Neural cell (in vitro differentiated cells): ENCODE measurements around the gene RASL11A. TPM values are rescaled to one million over a fixed set of nuclear protein-coding genes. Genes with fewer than 3 reads are reported as not detected.

Experiments used
- H2AFZ ChIP-seq: fragments of 200-600, 300-800 bp; sonication (generic), shearing (Covaris generic); 2 replicates; pipeline ENCODE4 v1.6.0; 2014; ENCODE audit warnings: low read depth, mild to moderate bottlenecking, antibody characterized with exemption, low read length, moderate library complexity
- H3F3A ChIP-seq: fragments of 200-600 bp; shearing (Covaris generic); 2 replicates; pipeline ENCODE4 v1.6.1; 2016; ENCODE audit warnings: mild to moderate bottlenecking, moderate library complexity, mixed read lengths, antibody characterized with exemption, low read length; ENCODE audit not compliant: insufficient read depth, poor library complexity, severe bottlenecking
- H3K27ac ChIP-seq: fragments of 200-600, 300-800 bp; sonication (generic), shearing (Covaris generic); 2 replicates; pipeline ENCODE4 v1.5.1; 2014; ENCODE audit warnings: mild to moderate bottlenecking, low read length, moderate library complexity
- H3K27me3 ChIP-seq: fragments of 300-800, 200-600 bp; sonication (generic), shearing (Covaris generic); 2 replicates; pipeline ENCODE4 v1.6.0; 2014; ENCODE audit warnings: mild to moderate bottlenecking, low read depth, low read length, moderate library complexity; ENCODE audit not compliant: insufficient read depth
- H3K36me3 ChIP-seq: fragments of 300-800, 200-600 bp; sonication (generic), shearing (Covaris generic); 2 replicates; pipeline ENCODE4 v1.5.1; 2014; ENCODE audit warnings: mild to moderate bottlenecking, antibody characterized with exemption, low read length, moderate library complexity; ENCODE audit not compliant: insufficient read depth
- H3K4me2 ChIP-seq: fragments of 300-800, 200-600 bp; sonication (generic), shearing (Covaris generic); 2 replicates; pipeline ENCODE4 v1.6.0; 2014; ENCODE audit warnings: mild to moderate bottlenecking, low read length
- H3K4me3 ChIP-seq: fragments of 300-800, 200-600 bp; sonication (generic), shearing (Covaris generic); 2 replicates; pipeline ENCODE4 v1.5.1; 2014; ENCODE audit warnings: mild to moderate bottlenecking, low read length, moderate library complexity
- H3K79me2 ChIP-seq: fragments of 200-600 bp; shearing (Covaris generic); replicated peaks from 2 replicates; pipeline ENCODE4 v1.6.0; 2014; ENCODE audit warnings: mild to moderate bottlenecking, low read length, moderate library complexity; ENCODE audit not compliant: insufficient read depth
- H3K9ac ChIP-seq: fragments of 300-800, 200-600 bp; sonication (generic), shearing (Covaris generic); 2 replicates; pipeline ENCODE4 v1.6.1; 2016; ENCODE audit warnings: mild to moderate bottlenecking, low read length, mixed read lengths
- H3K9me2 ChIP-seq: fragments of 200-600 bp; shearing (Covaris generic); 2 replicates; pipeline ENCODE4 v1.6.1; 2016; ENCODE audit warnings: mild to moderate bottlenecking, low read length, mixed read lengths; ENCODE audit not compliant: insufficient read depth
- H3K9me3 ChIP-seq: fragments of 200-600, 300-800 bp; sonication (generic), shearing (Covaris generic); 2 replicates; pipeline ENCODE4 v1.6.1; 2016; ENCODE audit warnings: mild to moderate bottlenecking, mixed run types, low read length, moderate library complexity, mixed read lengths
- H4K20me1 ChIP-seq: fragments of 200-600 bp; shearing (Covaris generic); 2 replicates; pipeline ENCODE4 v1.6.1; 2016; ENCODE audit warnings: mild to moderate bottlenecking, mixed run types; ENCODE audit not compliant: insufficient read depth
- CTCF ChIP-seq: fragments of 450-650 bp; IDR thresholded peaks from 2 replicates; pipeline ENCODE4 v1.5.1; 2014; ENCODE audit warnings: antibody characterized with exemption, mild to moderate bottlenecking, moderate library complexity; ENCODE audit not compliant: poor library complexity, severe bottlenecking
- EP300 ChIP-seq: fragments of 450-650 bp; conservative IDR thresholded peaks from 2 replicates; pipeline ENCODE4 v1.6.1; 2014; ENCODE audit warnings: antibody characterized with exemption, mild to moderate bottlenecking, moderate library complexity; ENCODE audit not compliant: poor library complexity, severe bottlenecking
- EZH2 ChIP-seq: fragments of 200-600, 300-800 bp; shearing (Covaris generic), sonication (generic); IDR thresholded peaks from 2 replicates; pipeline ENCODE4 v1.6.1; 2014; ENCODE audit warnings: antibody characterized with exemption, low read length, borderline replicate concordance, mild to moderate bottlenecking; ENCODE audit not compliant: insufficient read depth, poor library complexity, severe bottlenecking
- MXI1 ChIP-seq: fragments of 450-650 bp; conservative IDR thresholded peaks from 2 replicates; pipeline ENCODE4 v1.6.1; 2014; ENCODE audit warnings: antibody characterized with exemption, mild to moderate bottlenecking; ENCODE audit not compliant: poor library complexity, severe bottlenecking
- POLR2AphosphoS5 ChIP-seq: IDR thresholded peaks from 2 replicates; pipeline ENCODE4 v1.6.1; 2012
- RAD21 ChIP-seq: fragments of 450-650 bp; conservative IDR thresholded peaks from 2 replicates; pipeline ENCODE4 v1.6.1; 2014; ENCODE audit warnings: antibody characterized with exemption, mild to moderate bottlenecking, moderate library complexity
- REST ChIP-seq: IDR thresholded peaks from 2 replicates; pipeline ENCODE4 v1.6.1; 2012; ENCODE audit warnings: borderline replicate concordance
- SMC3 ChIP-seq: fragments of 450-650 bp; conservative IDR thresholded peaks from 2 replicates; pipeline ENCODE4 v1.6.1; 2014; ENCODE audit warnings: antibody characterized with exemption, mild to moderate bottlenecking, moderate library complexity; ENCODE audit not compliant: poor library complexity
- TAF1 ChIP-seq: IDR thresholded peaks from 2 replicates; pipeline ENCODE4 v1.6.1; 2012; ENCODE audit warnings: low read depth
- polyA plus RNA-seq: library from polyadenylated mRNA; depleted of rRNA; stranded (reverse); fragments of >200 nt; gene quantifications from 2 replicates; pipeline ENCODE4 v1.2.3, GENCODE V29; 2014

RASL11A gene
- polyA plus RNA-seq, 1 donor from 2014 or later, result 1.7 TPM

GRCh38 chr13:27266917-27267316, 3.7 kb upstream of the RASL11A start:
- Histone ChIP-seq H3K36me3 (no peaks in the 10 kb centered on the region), H3K79me2 (peaks cover under 1% of the 10 kb centered on the region), H3K9me2 (no peaks in the 10 kb centered on the region), H2AFZ (no peak overlapping the region), H3K27ac (peak overlapping the region; percentile 26), H3K4me2 (no peak overlapping the region), H3K9ac (peak overlapping the region; percentile 2), H3K4me3 (no peak overlapping the region), H3K27me3 (no peaks in the 10 kb centered on the region), H3F3A (peaks cover 6% of the 10 kb centered on the region), H3K9me3 (no peaks in the 10 kb centered on the region), H4K20me1 (no peaks in the 10 kb centered on the region)
- TF ChIP-seq POLR2AphosphoS5 (no peak), EP300 (no peak), EZH2 (no peak), RAD21 (no peak), REST (no peak), SMC3 (no peak), CTCF (no peak), MXI1 (no peak), TAF1 (no peak)

- Histone ChIP-seq H3K27me3 (no peaks in the 10 kb centered on the region), H2AFZ (no peak overlapping the region), H3F3A (peaks cover 6% of the 10 kb centered on the region), H3K9me2 (no peaks in the 10 kb centered on the region), H4K20me1 (no peaks in the 10 kb centered on the region), H3K9me3 (no peaks in the 10 kb centered on the region), H3K79me2 (no peaks in the 10 kb centered on the region), H3K27ac (no peak overlapping the region), H3K36me3 (no peaks in the 10 kb centered on the region), H3K4me2 (no peak overlapping the region), H3K9ac (no peak overlapping the region), H3K4me3 (no peak overlapping the region)
- TF ChIP-seq MXI1 (no peak), EP300 (no peak), TAF1 (no peak), CTCF (no peak), RAD21 (no peak), REST (no peak), POLR2AphosphoS5 (no peak), SMC3 (no peak), EZH2 (no peak)
Observed at GRCh38 chr13:27267596-27267995, 3.0 kb upstream of the RASL11A start.
